Neural cell (in vitro differentiated cells): ENCODE measurements around the gene ALK.

Experiments
- POLR2AphosphoS5 ChIP-seq: IDR thresholded peaks from 2 replicates; pipeline ENCODE4 v1.6.1; 2012
- TF ChIP-seq, protein P1 (sequence below): fragments of 450-650 bp; IDR thresholded peaks from 2 replicates; pipeline ENCODE4 v1.5.1; 2014; ENCODE audit warnings: antibody characterized with exemption, mild to moderate bottlenecking, moderate library complexity; ENCODE audit not compliant: poor library complexity, severe bottlenecking

DNA sequence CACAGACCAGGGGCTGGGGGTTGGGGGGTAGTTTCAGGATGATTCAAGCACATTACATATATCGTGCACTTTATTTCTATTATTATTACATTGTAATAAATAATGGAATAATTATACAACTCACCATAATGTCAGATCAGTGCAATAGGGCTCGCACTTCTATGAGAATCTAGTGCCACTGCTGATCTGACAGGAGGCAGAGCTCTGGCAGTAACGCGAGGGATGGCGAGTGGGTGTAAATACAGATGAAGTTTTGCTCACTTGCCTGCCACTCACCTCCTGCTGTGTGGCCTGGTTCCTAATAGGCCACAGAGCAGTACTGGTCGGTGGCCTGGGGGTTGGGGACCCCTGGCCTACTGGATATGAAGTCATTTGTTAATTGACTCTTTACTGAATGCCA lies 615.6 kb downstream of the ALK start:
- no peak for TF ChIP-seq POLR2AphosphoS5
- TF ChIP-seq, protein P1, sequence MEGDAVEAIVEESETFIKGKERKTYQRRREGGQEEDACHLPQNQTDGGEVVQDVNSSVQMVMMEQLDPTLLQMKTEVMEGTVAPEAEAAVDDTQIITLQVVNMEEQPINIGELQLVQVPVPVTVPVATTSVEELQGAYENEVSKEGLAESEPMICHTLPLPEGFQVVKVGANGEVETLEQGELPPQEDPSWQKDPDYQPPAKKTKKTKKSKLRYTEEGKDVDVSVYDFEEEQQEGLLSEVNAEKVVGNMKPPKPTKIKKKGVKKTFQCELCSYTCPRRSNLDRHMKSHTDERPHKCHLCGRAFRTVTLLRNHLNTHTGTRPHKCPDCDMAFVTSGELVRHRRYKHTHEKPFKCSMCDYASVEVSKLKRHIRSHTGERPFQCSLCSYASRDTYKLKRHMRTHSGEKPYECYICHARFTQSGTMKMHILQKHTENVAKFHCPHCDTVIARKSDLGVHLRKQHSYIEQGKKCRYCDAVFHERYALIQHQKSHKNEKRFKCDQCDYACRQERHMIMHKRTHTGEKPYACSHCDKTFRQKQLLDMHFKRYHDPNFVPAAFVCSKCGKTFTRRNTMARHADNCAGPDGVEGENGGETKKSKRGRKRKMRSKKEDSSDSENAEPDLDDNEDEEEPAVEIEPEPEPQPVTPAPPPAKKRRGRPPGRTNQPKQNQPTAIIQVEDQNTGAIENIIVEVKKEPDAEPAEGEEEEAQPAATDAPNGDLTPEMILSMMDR: no peak
